Measurements from ENCODE around the gene YTHDF2.

GRCh38 chr1:28781305-28781704 lies 44.6 kb downstream of the YTHDF2 start:
- TF ChIP-seq, protein P1, sequence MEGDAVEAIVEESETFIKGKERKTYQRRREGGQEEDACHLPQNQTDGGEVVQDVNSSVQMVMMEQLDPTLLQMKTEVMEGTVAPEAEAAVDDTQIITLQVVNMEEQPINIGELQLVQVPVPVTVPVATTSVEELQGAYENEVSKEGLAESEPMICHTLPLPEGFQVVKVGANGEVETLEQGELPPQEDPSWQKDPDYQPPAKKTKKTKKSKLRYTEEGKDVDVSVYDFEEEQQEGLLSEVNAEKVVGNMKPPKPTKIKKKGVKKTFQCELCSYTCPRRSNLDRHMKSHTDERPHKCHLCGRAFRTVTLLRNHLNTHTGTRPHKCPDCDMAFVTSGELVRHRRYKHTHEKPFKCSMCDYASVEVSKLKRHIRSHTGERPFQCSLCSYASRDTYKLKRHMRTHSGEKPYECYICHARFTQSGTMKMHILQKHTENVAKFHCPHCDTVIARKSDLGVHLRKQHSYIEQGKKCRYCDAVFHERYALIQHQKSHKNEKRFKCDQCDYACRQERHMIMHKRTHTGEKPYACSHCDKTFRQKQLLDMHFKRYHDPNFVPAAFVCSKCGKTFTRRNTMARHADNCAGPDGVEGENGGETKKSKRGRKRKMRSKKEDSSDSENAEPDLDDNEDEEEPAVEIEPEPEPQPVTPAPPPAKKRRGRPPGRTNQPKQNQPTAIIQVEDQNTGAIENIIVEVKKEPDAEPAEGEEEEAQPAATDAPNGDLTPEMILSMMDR (IDR thresholded peaks at IDR 0.05) = no peak
- no peak for TF ChIP-seq POLR2A (IDR thresholded peaks at IDR 0.05)

All from heart left ventricle (tissue), 13 donors.